Activated CD4-positive, alpha-beta T cell treated with anti-CD3 and anti-CD28 coated beads for 36 hours (primary cell): ENCODE measurements around the gene NAB1. TPM values are rescaled to one million over a fixed set of nuclear protein-coding genes. Genes with fewer than 3 reads are reported as not detected.

Source experiments
- ATAC-seq: fragments of 200-7000 bp; cut with Tn5 transposase; one replicate; pipeline ENCODE4 v1.10.0; 2021; ENCODE audit warnings: mild to moderate bottlenecking, moderate library complexity
- CTCF ChIA-PET: fragments of 350-600 bp; sonication (Branson Sonifier 250); formaldehyde crosslinking; loops from one replicate; lab custom pipeline; 2021; ENCODE audit warnings: antibody characterized with exemption; lab: Charles Lee
- POLR2A ChIA-PET: fragments of 350-600 bp; sonication (Branson Sonifier 250); formaldehyde crosslinking; loops from one replicate; lab custom pipeline; 2021; ENCODE audit warnings: antibody characterized with exemption, inconsistent platforms; lab: Charles Lee
- DNase-seq: peaks from one replicate; pipeline ENCODE4 v3.0.0-alpha.2; 2020
- H3K27ac Mint-ChIP-seq: one replicate; pipeline ENCODE4 v1.8.0; 2021; ENCODE audit warnings: mixed read lengths
- H3K27me3 Mint-ChIP-seq: one replicate; pipeline ENCODE4 v1.8.0; 2021; ENCODE audit warnings: mixed read lengths
- H3K36me3 Mint-ChIP-seq: one replicate; pipeline ENCODE4 v1.8.0; 2021; ENCODE audit warnings: low read depth, mixed read lengths
- H3K4me1 Mint-ChIP-seq: one replicate; pipeline ENCODE4 v1.8.0; 2021; ENCODE audit warnings: mixed read lengths
- H3K4me3 Mint-ChIP-seq: one replicate; pipeline ENCODE4 v1.8.0; 2021; ENCODE audit warnings: mild to moderate bottlenecking, moderate library complexity, mixed read lengths
- H3K9me3 Mint-ChIP-seq: one replicate; pipeline ENCODE4 v1.8.0; 2021; ENCODE audit warnings: low read depth, mixed read lengths
- intact Hi-C, 2 experiments: fragments of 100-400 bp; cut with DNase I in 1 of 2; cut with micrococcal nuclease in 1 of 2; formaldehyde crosslinking; loops; one replicate each; pipeline versions ENCODE4 v1.14.2 to v1.15.1; 2022 to 2024; cut with DNase I, micrococcal nuclease
- total RNA-seq, 2 experiments: library from RNA; stranded (reverse); gene quantifications; one replicate each; pipeline ENCODE4 v1.2.3, GENCODE V29; 2021

The NAB1 gene
- total RNA-seq, 2 experiments from 2014 or later, result 41.4 to 43.6 TPM

DNA sequence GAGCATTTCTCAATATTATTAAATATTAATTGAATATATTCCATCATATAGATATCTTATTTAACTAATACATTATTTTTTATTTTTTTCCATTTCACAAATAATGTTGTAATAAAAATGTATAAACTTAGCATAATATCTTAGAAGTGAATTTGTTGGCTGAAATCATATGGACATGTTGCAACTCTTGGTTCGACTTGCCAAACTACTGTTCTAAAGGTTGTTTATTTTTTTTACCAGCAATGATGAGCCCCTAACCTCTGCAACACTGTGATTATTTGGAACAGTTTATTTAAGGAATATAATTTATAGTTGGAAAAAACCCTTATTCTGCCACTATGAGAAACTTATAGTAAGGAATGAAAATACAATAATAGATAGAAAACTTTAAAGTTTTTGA, 8.8 kb upstream of the NAB1 start:
- CTCF ChIA-PET, result interaction anchor here (1.2 kb wide), 1 partner anchor 221 kb away, joined by 3 read pairs; no protein-coding TSS in a partner anchor
- Mint-ChIP-seq H3K4me1 (peaks cover 24% of the 10 kb centered on the region), H3K27me3 (no peaks in the 10 kb centered on the region), H3K4me3 (no peak overlapping the region), H3K36me3 (no peaks in the 10 kb centered on the region), H3K9me3 (no peaks in the 10 kb centered on the region), H3K27ac (no peak overlapping the region)
- POLR2A ChIA-PET, result no interaction called here
- ATAC-seq (no peak), DNase-seq (no peak)
- intact Hi-C loops, result loop anchor here in 1 of 2 experiments (10.0 kb wide), 1 partner anchor 975 kb away; the partner anchor contains the start of gene ASNSD1

GRCh38 chr2:190641469-190641868, 7.4 kb upstream of the NAB1 start:
- ATAC-seq, result no peak
- H3K27ac Mint-ChIP-seq, result no peak overlapping the region
- no peaks in the 10 kb centered on the region for H3K9me3 Mint-ChIP-seq
- H3K4me3 Mint-ChIP-seq, result no peak overlapping the region
- H3K36me3 Mint-ChIP-seq, result no peaks in the 10 kb centered on the region
- H3K4me1 Mint-ChIP-seq, result peaks cover 26% of the 10 kb centered on the region
- POLR2A ChIA-PET, result no interaction called here
- no peaks in the 10 kb centered on the region for H3K27me3 Mint-ChIP-seq
- CTCF ChIA-PET, result no interaction called here
- no peak for DNase-seq
- intact Hi-C loops, result loop anchor here in 1 of 2 experiments (10.0 kb wide), 1 partner anchor 977 kb away; the partner anchor contains the start of gene ASNSD1

- Mint-ChIP-seq H3K4me1 (peaks cover 47% of the 10 kb centered on the region), H3K27ac (peak overlapping the region; percentile 13), H3K36me3 (peaks cover 4% of the 10 kb centered on the region), H3K9me3 (no peaks in the 10 kb centered on the region), H3K27me3 (no peaks in the 10 kb centered on the region), H3K4me3 (peak overlapping the region; percentile 67)
- ATAC-seq (no peak), DNase-seq (no peak)
- intact Hi-C loops, result loop anchor here (5.0 to 10.0 kb wide), 3 partner anchors 115 to 982 kb away; partner anchors contain the start of genes ASNSD1 (in 1 of the 2) and MFSD6 (in 1 of the 2)
- CTCF ChIA-PET, result interaction anchor here (0.7 to 2.3 kb wide), 5 partner anchors 10 to 134 kb away, joined by 3 to 7 read pairs (median 3); no protein-coding TSS in a partner anchor
- POLR2A ChIA-PET, result interaction anchor here (0.7 kb wide), 1 partner anchor 463 kb away, joined by 3 read pairs; no protein-coding TSS in a partner anchor
Observed at GRCh38 chr2:190646780-190647522, 1.9 kb upstream of the NAB1 start.

- peaks cover 46% of the 10 kb centered on the region for H3K4me1 Mint-ChIP-seq
- intact Hi-C loops, result loop anchor here (1.0 to 10.0 kb wide), 13 partner anchors 30 to 984 kb away; partner anchors contain the start of genes MFSD6 (in 2 of the 2), NEMP2 (in 2 of the 2), ASNSD1 (in 1 of the 2) and GLS (in 1 of the 2)
- H3K27me3 Mint-ChIP-seq, result no peaks in the 10 kb centered on the region
- H3K27ac Mint-ChIP-seq, result peak overlapping the region; percentile 81
- DNase-seq (peak; percentile 88), ATAC-seq (peak; percentile 54)
- no peaks in the 10 kb centered on the region for H3K9me3 Mint-ChIP-seq
- ChIA-PET CTCF (interaction anchor here (0.6 to 2.3 kb wide), 4 partner anchors 8 to 45 kb away, joined by 3 to 7 read pairs (median 3); no protein-coding TSS in a partner anchor), POLR2A (interaction anchor here (0.7 to 0.9 kb wide), 3 partner anchors 30 to 232 kb away, joined by 3 to 6 read pairs (median 5); no protein-coding TSS in a partner anchor)
- H3K36me3 Mint-ChIP-seq, result peaks cover 4% of the 10 kb centered on the region
- H3K4me3 Mint-ChIP-seq, result peak overlapping the region; percentile 67
Observed at GRCh38 chr2:190648289-190649034, 421 bp upstream of the NAB1 start.

DNA sequence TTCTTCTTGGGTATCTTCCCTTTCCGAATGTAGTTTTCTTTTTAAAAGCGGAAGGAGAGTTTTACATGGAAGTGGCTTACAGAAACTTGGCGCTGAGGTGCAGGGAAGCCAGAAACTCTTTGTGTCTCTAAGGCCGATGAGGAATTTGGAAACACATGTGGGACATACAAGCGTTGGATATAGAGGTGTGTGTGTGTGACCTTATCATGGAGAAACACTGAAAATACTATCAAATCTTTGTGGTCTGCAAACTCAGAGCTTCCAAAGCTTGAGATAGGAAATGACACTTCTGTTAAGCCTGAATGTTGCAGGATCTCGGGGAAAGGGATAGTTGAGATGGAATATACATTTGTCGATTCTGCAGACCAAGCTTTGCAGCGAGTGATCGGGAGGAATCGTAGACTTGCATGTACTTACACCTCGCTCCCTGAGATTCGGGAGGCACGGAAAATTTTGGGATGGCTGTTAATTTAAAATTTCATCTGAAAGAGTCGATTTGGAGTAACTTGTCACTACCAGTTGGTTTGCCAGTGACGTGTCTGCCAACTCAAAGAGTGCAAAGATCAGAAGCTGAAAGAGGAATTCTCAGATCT, 1.0 kb downstream of the NAB1 start:
- POLR2A ChIA-PET, result interaction anchor here (1.3 kb wide), 1 partner anchor 29 kb away, joined by 8 read pairs; no protein-coding TSS in a partner anchor
- ATAC-seq, result no peak
- peak overlapping the region; percentile 95 for H3K27ac Mint-ChIP-seq
- no peaks in the 10 kb centered on the region for H3K27me3 Mint-ChIP-seq
- CTCF ChIA-PET, result interaction anchor here (0.7 to 4.4 kb wide), 7 partner anchors 10 to 212 kb away, joined by 3 to 35 read pairs (median 4); no protein-coding TSS in a partner anchor
- H3K36me3 Mint-ChIP-seq, result peaks cover 4% of the 10 kb centered on the region
- no peaks in the 10 kb centered on the region for H3K9me3 Mint-ChIP-seq
- H3K4me1 Mint-ChIP-seq, result peaks cover 37% of the 10 kb centered on the region
- peak; percentile 17 for DNase-seq
- intact Hi-C loops, result loop anchor here (1.0 to 10.0 kb wide), 11 partner anchors 28 to 985 kb away; partner anchors contain the start of genes ASNSD1 (in 1 of the 2), GLS (in 1 of the 2), MFSD6 (in 1 of the 2) and NEMP2 (in 1 of the 2)
- peak overlapping the region; percentile 85 for H3K4me3 Mint-ChIP-seq

DNA sequence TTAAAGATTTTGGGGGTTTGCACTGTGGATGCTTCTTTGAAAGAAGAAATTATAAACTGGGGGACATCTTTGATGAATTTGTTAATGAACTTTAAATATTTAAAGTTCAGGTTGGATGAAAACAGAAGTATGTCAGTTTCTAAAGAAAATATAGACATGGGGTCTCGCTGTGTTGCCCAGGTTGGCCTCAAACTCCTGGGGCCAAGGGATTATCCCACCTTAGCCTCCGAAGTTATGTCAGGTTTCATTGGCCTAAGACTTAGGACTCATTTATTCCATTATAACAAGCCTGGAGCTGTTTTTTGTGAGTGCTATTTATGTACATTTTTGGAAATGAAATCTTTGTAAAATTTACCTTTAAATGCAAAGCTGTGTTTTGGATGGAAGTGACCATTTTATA, 2.5 kb downstream of the NAB1 start:
- H3K9me3 Mint-ChIP-seq, result no peaks in the 10 kb centered on the region
- peak overlapping the region; percentile 85 for H3K4me3 Mint-ChIP-seq
- POLR2A ChIA-PET, result interaction anchor here (0.9 kb wide), 1 partner anchor 27 kb away, joined by 3 read pairs; no protein-coding TSS in a partner anchor
- peaks cover 44% of the 10 kb centered on the region for H3K4me1 Mint-ChIP-seq
- peak overlapping the region; percentile 74 for H3K27ac Mint-ChIP-seq
- intact Hi-C loops, result no loop called here
- ATAC-seq, result no peak
- H3K36me3 Mint-ChIP-seq, result peaks cover 10% of the 10 kb centered on the region
- no peaks in the 10 kb centered on the region for H3K27me3 Mint-ChIP-seq
- CTCF ChIA-PET, result interaction anchor here (0.7 to 4.4 kb wide), 8 partner anchors 9 to 153 kb away, joined by 3 to 35 read pairs (median 3); no protein-coding TSS in a partner anchor
- no peak for DNase-seq

- Mint-ChIP-seq H3K9me3 (no peaks in the 10 kb centered on the region), H3K4me3 (no peak overlapping the region), H3K36me3 (peaks cover 13% of the 10 kb centered on the region), H3K27me3 (no peaks in the 10 kb centered on the region), H3K27ac (no peak overlapping the region), H3K4me1 (peaks cover 44% of the 10 kb centered on the region)
- DNase-seq (no peak), ATAC-seq (no peak)
- CTCF ChIA-PET, result interaction anchor here (0.9 to 4.4 kb wide), 5 partner anchors 10 to 105 kb away, joined by 3 to 35 read pairs (median 5); no protein-coding TSS in a partner anchor
- intact Hi-C loops, result no loop called here
- POLR2A ChIA-PET, result interaction anchor here (0.7 to 1.3 kb wide), 2 partner anchors 13 to 26 kb away, joined by 6 to 14 read pairs; no protein-coding TSS in a partner anchor
Observed at GRCh38 chr2:190653231-190653630, 4.3 kb downstream of the NAB1 start.

- DNase-seq (no peak), ATAC-seq (no peak)
- H3K27ac Mint-ChIP-seq, result no peak overlapping the region
- no peaks in the 10 kb centered on the region for H3K9me3 Mint-ChIP-seq
- no peaks in the 10 kb centered on the region for H3K27me3 Mint-ChIP-seq
- ChIA-PET CTCF (interaction anchor here (0.8 to 4.4 kb wide), 2 partner anchors 25 to 238 kb away, joined by 3 to 35 read pairs; no protein-coding TSS in a partner anchor), POLR2A (no interaction called here)
- peaks cover 17% of the 10 kb centered on the region for H3K36me3 Mint-ChIP-seq
- H3K4me1 Mint-ChIP-seq, result peaks cover 51% of the 10 kb centered on the region
- intact Hi-C loops, result no loop called here
- H3K4me3 Mint-ChIP-seq, result no peak overlapping the region
Observed at GRCh38 chr2:190653931-190654330, 5.0 kb downstream of the NAB1 start.

- H3K27me3 Mint-ChIP-seq, result no peaks in the 10 kb centered on the region
- intact Hi-C loops, result no loop called here
- no peak for ATAC-seq
- H3K4me1 Mint-ChIP-seq, result peaks cover 61% of the 10 kb centered on the region
- H3K27ac Mint-ChIP-seq, result no peak overlapping the region
- H3K4me3 Mint-ChIP-seq, result no peak overlapping the region
- H3K36me3 Mint-ChIP-seq, result peaks cover 22% of the 10 kb centered on the region
- CTCF ChIA-PET, result interaction anchor here (0.7 to 1.8 kb wide), 3 partner anchors 9 to 21 kb away, joined by 3 to 4 read pairs (median 3); no protein-coding TSS in a partner anchor
- POLR2A ChIA-PET, result interaction anchor here (0.6 kb wide), 1 partner anchor 121 kb away, joined by 4 read pairs; no protein-coding TSS in a partner anchor
- H3K9me3 Mint-ChIP-seq, result no peaks in the 10 kb centered on the region
- no peak for DNase-seq
Observed at GRCh38 chr2:190655113-190655512, 6.2 kb downstream of the NAB1 start.

- intact Hi-C loops, result no loop called here
- POLR2A ChIA-PET, result interaction anchor here (0.6 to 1.4 kb wide), 2 partner anchors 18 to 122 kb away, joined by 3 to 4 read pairs; no protein-coding TSS in a partner anchor
Observed at GRCh38 chr2:190655570-190655969, 6.7 kb downstream of the NAB1 start.

More at GRCh38 chr2:190655570-190655969, 6.7 kb downstream of the NAB1 start:
- Mint-ChIP-seq H3K36me3 (peaks cover 25% of the 10 kb centered on the region), H3K27ac (no peak overlapping the region), H3K9me3 (no peaks in the 10 kb centered on the region), H3K4me1 (peaks cover 61% of the 10 kb centered on the region), H3K27me3 (no peaks in the 10 kb centered on the region), H3K4me3 (no peak overlapping the region)
- CTCF ChIA-PET, result interaction anchor here (0.7 to 1.8 kb wide), 5 partner anchors 9 to 38 kb away, joined by 3 to 5 read pairs (median 3); no protein-coding TSS in a partner anchor
- no peak for ATAC-seq
- no peak for DNase-seq
